ENCODE data around the gene HORMAD2.

Gene HORMAD2

DNA sequence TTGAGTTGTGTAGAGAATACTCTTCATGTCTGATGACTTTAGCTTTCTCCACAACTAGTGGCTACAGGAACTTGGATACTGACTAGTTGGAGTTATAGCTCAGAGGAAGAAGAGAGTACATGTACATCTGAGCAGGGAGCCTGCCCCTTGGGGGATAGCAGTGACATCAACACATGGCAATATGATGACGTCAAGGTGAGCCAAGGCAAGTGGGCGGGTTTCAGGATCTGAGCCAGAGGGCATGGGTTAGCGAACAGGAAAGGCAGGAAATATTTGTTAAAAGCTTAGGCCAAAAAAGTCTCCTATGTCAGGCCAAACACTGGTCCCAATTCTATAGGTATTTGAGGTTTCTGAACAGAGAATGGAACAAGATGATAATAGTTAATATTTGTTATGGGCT, 42.0 kb upstream of the HORMAD2 start:
- Histone ChIP-seq H3K36me3 (ENCODE audit: control insufficient read depth in 2 of 2, insufficient read depth in 1 of 2, low read length in 2 of 2) (no peaks in the 10 kb centered on the region), H3K9me3 (ENCODE audit: control insufficient read depth, insufficient read depth, low read depth, low read length) (no peaks in the 10 kb centered on the region), H3K27ac (ENCODE audit: extremely low read depth, low read depth, low read length) (no peak overlapping the region), H3K4me1 (ENCODE audit: control insufficient read depth, insufficient read depth, low read length) (peaks cover 3% of the 10 kb centered on the region), H3K4me3 (ENCODE audit: low read depth, low read length) (no peak overlapping the region)
- ChIA-PET POLR2A (interaction anchor here (1.3 kb wide), 1 partner anchor 10 kb away, joined by 5 read pairs; no protein-coding TSS in a partner anchor), CTCF (interaction anchor here (0.5 to 1.2 kb wide), 4 partner anchors 31 to 885 kb away, joined by 3 to 4 read pairs (median 4); no protein-coding TSS in a partner anchor)
- no peak for TF ChIP-seq ZNF398 (tag by site-specific recombination; IDR thresholded peaks at IDR 0.05)
- TF ChIP-seq, protein P1, sequence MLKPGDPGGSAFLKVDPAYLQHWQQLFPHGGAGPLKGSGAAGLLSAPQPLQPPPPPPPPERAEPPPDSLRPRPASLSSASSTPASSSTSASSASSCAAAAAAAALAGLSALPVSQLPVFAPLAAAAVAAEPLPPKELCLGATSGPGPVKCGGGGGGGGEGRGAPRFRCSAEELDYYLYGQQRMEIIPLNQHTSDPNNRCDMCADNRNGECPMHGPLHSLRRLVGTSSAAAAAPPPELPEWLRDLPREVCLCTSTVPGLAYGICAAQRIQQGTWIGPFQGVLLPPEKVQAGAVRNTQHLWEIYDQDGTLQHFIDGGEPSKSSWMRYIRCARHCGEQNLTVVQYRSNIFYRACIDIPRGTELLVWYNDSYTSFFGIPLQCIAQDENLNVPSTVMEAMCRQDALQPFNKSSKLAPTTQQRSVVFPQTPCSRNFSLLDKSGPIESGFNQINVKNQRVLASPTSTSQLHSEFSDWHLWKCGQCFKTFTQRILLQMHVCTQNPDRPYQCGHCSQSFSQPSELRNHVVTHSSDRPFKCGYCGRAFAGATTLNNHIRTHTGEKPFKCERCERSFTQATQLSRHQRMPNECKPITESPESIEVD (tag by site-specific recombination; IDR thresholded peaks at IDR 0.05): no peak
- TF ChIP-seq KLF16 (tag by site-specific recombination; IDR thresholded peaks at IDR 0.05): no peak
- TF ChIP-seq REPIN1 (tag by site-specific recombination; IDR thresholded peaks at IDR 0.05; ENCODE audit: low read depth): no peak
- TF ChIP-seq ZBTB48 (tag by site-specific recombination; IDR thresholded peaks at IDR 0.05): no peak
- no peak for TF ChIP-seq BCL11B (tag by site-specific recombination; IDR thresholded peaks at IDR 0.05; ENCODE audit: low read depth)
- no peak for TF ChIP-seq ZNF48 (tag by site-specific recombination; IDR thresholded peaks at IDR 0.05)
- no peak for TF ChIP-seq WT1 (tag by site-specific recombination; IDR thresholded peaks at IDR 0.05)
- 0 out of 2 replicates have a peak, but pooled peaks have one; percentile 40 for TF ChIP-seq GLIS1 (tag by site-specific recombination; IDR thresholded peaks at IDR 0.05)
- TF ChIP-seq ZNF274 (IDR thresholded peaks at IDR 0.05; ENCODE audit: low read length): no peak
- no peak for TF ChIP-seq ZNF274 (tag by site-specific recombination; IDR thresholded peaks at IDR 0.05; ENCODE audit: borderline replicate concordance)
- TF ChIP-seq SP2 (tag by site-specific recombination; IDR thresholded peaks at IDR 0.05): peak; percentile 15; the same call in 1 of the 2 replicates
- peak; percentile 88 for TF ChIP-seq ZNF366 (tag by site-specific recombination; conservative IDR thresholded peaks at IDR 0.05)
- TF ChIP-seq, protein P2, sequence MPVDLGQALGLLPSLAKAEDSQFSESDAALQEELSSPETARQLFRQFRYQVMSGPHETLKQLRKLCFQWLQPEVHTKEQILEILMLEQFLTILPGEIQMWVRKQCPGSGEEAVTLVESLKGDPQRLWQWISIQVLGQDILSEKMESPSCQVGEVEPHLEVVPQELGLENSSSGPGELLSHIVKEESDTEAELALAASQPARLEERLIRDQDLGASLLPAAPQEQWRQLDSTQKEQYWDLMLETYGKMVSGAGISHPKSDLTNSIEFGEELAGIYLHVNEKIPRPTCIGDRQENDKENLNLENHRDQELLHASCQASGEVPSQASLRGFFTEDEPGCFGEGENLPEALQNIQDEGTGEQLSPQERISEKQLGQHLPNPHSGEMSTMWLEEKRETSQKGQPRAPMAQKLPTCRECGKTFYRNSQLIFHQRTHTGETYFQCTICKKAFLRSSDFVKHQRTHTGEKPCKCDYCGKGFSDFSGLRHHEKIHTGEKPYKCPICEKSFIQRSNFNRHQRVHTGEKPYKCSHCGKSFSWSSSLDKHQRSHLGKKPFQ (tag by site-specific recombination; IDR thresholded peaks at IDR 0.05): no peak
- no peak for TF ChIP-seq ZNF544 (tag by site-specific recombination; IDR thresholded peaks at IDR 0.05)
- TF ChIP-seq ZNF24 (tag by site-specific recombination; IDR thresholded peaks at IDR 0.05): 0 out of 2 replicates have a peak, but pooled peaks have one; percentile 28
- TF ChIP-seq, protein P3, sequence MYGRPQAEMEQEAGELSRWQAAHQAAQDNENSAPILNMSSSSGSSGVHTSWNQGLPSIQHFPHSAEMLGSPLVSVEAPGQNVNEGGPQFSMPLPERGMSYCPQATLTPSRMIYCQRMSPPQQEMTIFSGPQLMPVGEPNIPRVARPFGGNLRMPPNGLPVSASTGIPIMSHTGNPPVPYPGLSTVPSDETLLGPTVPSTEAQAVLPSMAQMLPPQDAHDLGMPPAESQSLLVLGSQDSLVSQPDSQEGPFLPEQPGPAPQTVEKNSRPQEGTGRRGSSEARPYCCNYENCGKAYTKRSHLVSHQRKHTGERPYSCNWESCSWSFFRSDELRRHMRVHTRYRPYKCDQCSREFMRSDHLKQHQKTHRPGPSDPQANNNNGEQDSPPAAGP (tag by site-specific recombination; IDR thresholded peaks at IDR 0.05): peak; percentile 56; the same call in 1 of the 2 replicates
- no peak for TF ChIP-seq ZNF621 (tag by site-specific recombination; IDR thresholded peaks at IDR 0.05)
- peak; percentile 59; the same call in 1 of the 2 replicates for TF ChIP-seq ZEB2 (tag by site-specific recombination; IDR thresholded peaks at IDR 0.05)
- TF ChIP-seq ZNF629 (tag by site-specific recombination; IDR thresholded peaks at IDR 0.05): peak; percentile 97
- no peak for TF ChIP-seq ZNF521 (tag by site-specific recombination; IDR thresholded peaks at IDR 0.05)
- no peak for TF ChIP-seq ZNF391 (tag by site-specific recombination; IDR thresholded peaks at IDR 0.05; ENCODE audit: borderline replicate concordance, low read depth)
- TF ChIP-seq ZNF585B (tag by site-specific recombination; IDR thresholded peaks at IDR 0.05): no peak
- no peak for TF ChIP-seq ZFP37 (tag by site-specific recombination; IDR thresholded peaks at IDR 0.05)
- no peak for TF ChIP-seq ZSCAN23 (tag by site-specific recombination; IDR thresholded peaks at IDR 0.05)
- TF ChIP-seq ZNF433 (tag by site-specific recombination; IDR thresholded peaks at IDR 0.05; ENCODE audit: low read depth): no peak
- TF ChIP-seq ZNF394 (tag by site-specific recombination; IDR thresholded peaks at IDR 0.05; ENCODE audit: borderline replicate concordance): peak; percentile 27; the same call in 1 of the 2 replicates
- TF ChIP-seq SCRT2 (tag by site-specific recombination; IDR thresholded peaks at IDR 0.05): no peak
- TF ChIP-seq ZNF341 (tag by site-specific recombination; IDR thresholded peaks at IDR 0.05; ENCODE audit: low read depth): no peak
- no peak for TF ChIP-seq ZNF157 (tag by site-specific recombination; IDR thresholded peaks at IDR 0.05)
- TF ChIP-seq ZSCAN30 (tag by site-specific recombination; IDR thresholded peaks at IDR 0.05): no peak
- no peak for TF ChIP-seq ZNF747 (tag by site-specific recombination; IDR thresholded peaks at IDR 0.05)
- no peak for TF ChIP-seq ZNF664 (tag by site-specific recombination; IDR thresholded peaks at IDR 0.05)
- TF ChIP-seq ZNF555 (tag by site-specific recombination; conservative IDR thresholded peaks at IDR 0.05): no peak
- no peak for TF ChIP-seq ZNF10 (tag by site-specific recombination; IDR thresholded peaks at IDR 0.05)
- TF ChIP-seq ZIC2 (tag by site-specific recombination; IDR thresholded peaks at IDR 0.05): no peak
